ENCODE results near the gene PRKN.

- TF ChIP-seq CTCF (IDR thresholded peaks at IDR 0.05) (no peak), POLR2A (IDR thresholded peaks at IDR 0.05) (no peak)
Observed at GRCh38 chr6:161377116-161377515, 1350.5 kb downstream of the PRKN start.
